ENCODE measurements around the gene FMNL2.

Gene FMNL2

DNA sequence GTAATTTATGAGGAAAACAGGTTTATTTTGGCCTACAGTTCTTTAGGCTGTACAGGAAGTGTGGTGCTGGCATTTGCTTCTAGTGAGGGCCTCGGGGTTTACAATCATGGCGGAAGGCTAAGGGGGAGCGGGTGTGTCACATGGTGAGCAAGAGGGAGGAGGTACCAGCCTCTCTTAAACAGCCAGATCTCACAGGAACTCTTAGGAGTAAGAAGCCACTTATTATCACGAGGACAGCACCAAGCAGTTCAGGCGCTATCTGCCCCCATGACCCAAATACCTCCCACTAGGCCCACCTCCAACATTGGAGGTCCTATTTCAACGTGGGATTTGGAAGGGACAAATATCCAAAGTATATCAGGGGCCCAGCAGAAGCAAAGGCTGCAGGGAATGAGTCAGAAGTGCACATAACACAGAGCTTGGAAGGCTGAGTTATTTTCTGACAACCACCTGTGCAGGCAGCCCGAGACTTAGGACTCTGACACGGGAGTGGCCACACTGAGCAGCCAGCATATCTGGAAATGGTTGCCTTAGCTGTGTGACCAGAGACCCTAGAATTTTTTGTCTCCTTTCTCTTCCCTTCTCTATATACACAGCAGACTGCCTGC is 211.4 kb downstream of the FMNL2 start:
- H3K4me1 ChIP-seq (ENCODE audit: control insufficient read depth, insufficient read depth, low read length), result no peaks in the 10 kb centered on the region
- TF ChIP-seq GLIS1 (tag by site-specific recombination; IDR thresholded peaks at IDR 0.05) (no peak), ZNF133 (tag by site-specific recombination; IDR thresholded peaks at IDR 0.05) (no peak)
- H3K4me3 ChIP-seq (ENCODE audit: low read depth, low read length), result no peak overlapping the region
- H3K36me3 ChIP-seq (ENCODE audit: control insufficient read depth in 2 of 2, insufficient read depth in 1 of 2, low read length in 2 of 2), result no peaks in the 10 kb centered on the region
- POLR2A ChIA-PET, result no interaction called here
- no peak overlapping the region for H3K27ac ChIP-seq (ENCODE audit: extremely low read depth, low read depth, low read length)
- CTCF ChIA-PET, result interaction anchor here (0.6 kb wide), 1 partner anchor 80 kb away, joined by 3 read pairs; no protein-coding TSS in a partner anchor
- no peaks in the 10 kb centered on the region for H3K9me3 ChIP-seq (ENCODE audit: control insufficient read depth, insufficient read depth, low read depth, low read length)

DNA sequence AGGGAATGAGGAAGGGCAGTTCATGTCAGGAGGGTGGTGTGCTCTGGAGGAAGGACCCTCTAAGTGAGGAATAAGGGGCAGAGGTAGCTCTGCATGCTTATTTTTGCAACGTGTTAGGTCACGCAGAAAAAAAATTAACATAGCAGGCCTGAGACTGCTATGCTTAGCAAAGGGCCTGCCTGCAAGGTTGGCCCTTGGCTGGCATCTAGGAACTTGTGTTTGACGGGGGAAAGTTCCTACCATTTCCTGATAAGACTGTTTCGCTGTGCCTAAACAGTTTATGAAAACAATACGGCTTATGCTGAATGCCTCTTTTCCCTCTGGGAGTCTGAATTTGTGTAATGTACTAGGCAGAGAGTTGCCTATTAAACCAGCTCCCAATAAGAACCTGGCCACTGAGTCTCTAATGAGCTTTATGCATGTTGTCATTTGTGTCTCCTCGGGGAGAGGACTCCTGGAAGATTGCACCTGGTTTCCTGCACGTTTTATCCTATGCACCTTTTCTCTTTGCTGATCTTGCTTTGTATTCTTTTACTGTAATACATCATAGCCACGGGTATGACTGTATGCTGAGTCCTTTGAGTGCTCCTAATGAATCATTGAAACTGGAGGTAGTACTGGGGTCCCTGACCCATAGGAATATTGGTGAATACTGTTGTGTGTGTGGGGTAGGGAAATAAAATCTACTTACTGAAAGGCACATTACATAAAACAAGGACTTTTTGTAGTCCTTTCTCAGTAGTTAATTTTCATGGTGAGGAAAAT is 213.3 kb downstream of the FMNL2 start:
- Histone ChIP-seq H3K27ac (ENCODE audit: extremely low read depth, low read depth, low read length) (no peak overlapping the region), H3K9me3 (ENCODE audit: control insufficient read depth, insufficient read depth, low read depth, low read length) (no peaks in the 10 kb centered on the region), H3K4me1 (ENCODE audit: control insufficient read depth, insufficient read depth, low read length) (no peaks in the 10 kb centered on the region), H3K36me3 (ENCODE audit: control insufficient read depth in 2 of 2, insufficient read depth in 1 of 2, low read length in 2 of 2) (no peaks in the 10 kb centered on the region), H3K4me3 (ENCODE audit: low read depth, low read length) (no peak overlapping the region)
- ChIA-PET POLR2A (no interaction called here), CTCF (interaction anchor here (1.1 kb wide), 1 partner anchor 87 kb away, joined by 3 read pairs; no protein-coding TSS in a partner anchor)
- TF ChIP-seq TRIM28 (IDR thresholded peaks at IDR 0.05; ENCODE audit: borderline replicate concordance, low read length), result no peak
- TF ChIP-seq ZNF157 (tag by site-specific recombination; IDR thresholded peaks at IDR 0.05), result no peak
- TF ChIP-seq ZNF112 (tag by site-specific recombination; IDR thresholded peaks at IDR 0.05), result no peak
- TF ChIP-seq, protein P1, sequence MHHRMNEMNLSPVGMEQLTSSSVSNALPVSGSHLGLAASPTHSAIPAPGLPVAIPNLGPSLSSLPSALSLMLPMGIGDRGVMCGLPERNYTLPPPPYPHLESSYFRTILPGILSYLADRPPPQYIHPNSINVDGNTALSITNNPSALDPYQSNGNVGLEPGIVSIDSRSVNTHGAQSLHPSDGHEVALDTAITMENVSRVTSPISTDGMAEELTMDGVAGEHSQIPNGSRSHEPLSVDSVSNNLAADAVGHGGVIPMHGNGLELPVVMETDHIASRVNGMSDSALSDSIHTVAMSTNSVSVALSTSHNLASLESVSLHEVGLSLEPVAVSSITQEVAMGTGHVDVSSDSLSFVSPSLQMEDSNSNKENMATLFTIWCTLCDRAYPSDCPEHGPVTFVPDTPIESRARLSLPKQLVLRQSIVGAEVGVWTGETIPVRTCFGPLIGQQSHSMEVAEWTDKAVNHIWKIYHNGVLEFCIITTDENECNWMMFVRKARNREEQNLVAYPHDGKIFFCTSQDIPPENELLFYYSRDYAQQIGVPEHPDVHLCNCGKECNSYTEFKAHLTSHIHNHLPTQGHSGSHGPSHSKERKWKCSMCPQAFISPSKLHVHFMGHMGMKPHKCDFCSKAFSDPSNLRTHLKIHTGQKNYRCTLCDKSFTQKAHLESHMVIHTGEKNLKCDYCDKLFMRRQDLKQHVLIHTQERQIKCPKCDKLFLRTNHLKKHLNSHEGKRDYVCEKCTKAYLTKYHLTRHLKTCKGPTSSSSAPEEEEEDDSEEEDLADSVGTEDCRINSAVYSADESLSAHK (tag by site-specific recombination; IDR thresholded peaks at IDR 0.05), result no peak
- TF ChIP-seq, protein P2, sequence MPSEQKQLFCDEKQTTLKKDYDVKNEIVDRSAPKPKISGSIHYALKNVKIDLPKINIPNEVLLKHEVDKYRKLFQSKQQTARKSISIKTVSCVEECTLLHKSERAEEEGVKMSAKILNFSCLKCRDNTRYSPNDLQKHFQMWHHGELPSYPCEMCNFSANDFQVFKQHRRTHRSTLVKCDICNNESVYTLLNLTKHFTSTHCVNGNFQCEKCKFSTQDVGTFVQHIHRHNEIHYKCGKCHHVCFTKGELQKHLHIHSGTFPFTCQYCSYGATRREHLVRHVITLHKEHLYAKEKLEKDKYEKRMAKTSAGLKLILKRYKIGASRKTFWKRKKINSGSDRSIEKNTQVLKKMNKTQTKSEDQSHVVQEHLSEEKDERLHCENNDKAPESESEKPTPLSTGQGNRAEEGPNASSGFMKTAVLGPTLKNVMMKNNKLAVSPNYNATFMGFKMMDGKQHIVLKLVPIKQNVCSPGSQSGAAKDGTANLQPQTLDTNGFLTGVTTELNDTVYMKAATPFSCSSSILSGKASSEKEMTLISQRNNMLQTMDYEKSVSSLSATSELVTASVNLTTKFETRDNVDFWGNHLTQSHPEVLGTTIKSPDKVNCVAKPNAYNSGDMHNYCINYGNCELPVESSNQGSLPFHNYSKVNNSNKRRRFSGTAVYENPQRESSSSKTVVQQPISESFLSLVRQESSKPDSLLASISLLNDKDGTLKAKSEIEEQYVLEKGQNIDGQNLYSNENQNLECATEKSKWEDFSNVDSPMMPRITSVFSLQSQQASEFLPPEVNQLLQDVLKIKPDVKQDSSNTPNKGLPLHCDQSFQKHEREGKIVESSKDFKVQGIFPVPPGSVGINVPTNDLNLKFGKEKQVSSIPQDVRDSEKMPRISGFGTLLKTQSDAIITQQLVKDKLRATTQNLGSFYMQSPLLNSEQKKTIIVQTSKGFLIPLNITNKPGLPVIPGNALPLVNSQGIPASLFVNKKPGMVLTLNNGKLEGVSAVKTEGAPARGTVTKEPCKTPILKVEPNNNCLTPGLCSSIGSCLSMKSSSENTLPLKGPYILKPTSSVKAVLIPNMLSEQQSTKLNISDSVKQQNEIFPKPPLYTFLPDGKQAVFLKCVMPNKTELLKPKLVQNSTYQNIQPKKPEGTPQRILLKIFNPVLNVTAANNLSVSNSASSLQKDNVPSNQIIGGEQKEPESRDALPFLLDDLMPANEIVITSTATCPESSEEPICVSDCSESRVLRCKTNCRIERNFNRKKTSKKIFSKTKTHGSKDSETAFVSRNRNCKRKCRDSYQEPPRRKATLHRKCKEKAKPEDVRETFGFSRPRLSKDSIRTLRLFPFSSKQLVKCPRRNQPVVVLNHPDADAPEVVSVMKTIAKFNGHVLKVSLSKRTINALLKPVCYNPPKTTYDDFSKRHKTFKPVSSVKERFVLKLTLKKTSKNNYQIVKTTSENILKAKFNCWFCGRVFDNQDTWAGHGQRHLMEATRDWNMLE (tag by site-specific recombination; conservative IDR thresholded peaks at IDR 0.05; ENCODE audit: low read depth), result no peak
- TF ChIP-seq, protein P3, sequence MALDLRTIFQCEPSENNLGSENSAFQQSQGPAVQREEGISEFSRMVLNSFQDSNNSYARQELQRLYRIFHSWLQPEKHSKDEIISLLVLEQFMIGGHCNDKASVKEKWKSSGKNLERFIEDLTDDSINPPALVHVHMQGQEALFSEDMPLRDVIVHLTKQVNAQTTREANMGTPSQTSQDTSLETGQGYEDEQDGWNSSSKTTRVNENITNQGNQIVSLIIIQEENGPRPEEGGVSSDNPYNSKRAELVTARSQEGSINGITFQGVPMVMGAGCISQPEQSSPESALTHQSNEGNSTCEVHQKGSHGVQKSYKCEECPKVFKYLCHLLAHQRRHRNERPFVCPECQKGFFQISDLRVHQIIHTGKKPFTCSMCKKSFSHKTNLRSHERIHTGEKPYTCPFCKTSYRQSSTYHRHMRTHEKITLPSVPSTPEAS (tag by site-specific recombination; IDR thresholded peaks at IDR 0.05), result no peak
- no peak for TF ChIP-seq ZNF426 (tag by site-specific recombination; IDR thresholded peaks at IDR 0.05)
- no peak for TF ChIP-seq ZNF175 (tag by site-specific recombination; IDR thresholded peaks at IDR 0.05)

DNA sequence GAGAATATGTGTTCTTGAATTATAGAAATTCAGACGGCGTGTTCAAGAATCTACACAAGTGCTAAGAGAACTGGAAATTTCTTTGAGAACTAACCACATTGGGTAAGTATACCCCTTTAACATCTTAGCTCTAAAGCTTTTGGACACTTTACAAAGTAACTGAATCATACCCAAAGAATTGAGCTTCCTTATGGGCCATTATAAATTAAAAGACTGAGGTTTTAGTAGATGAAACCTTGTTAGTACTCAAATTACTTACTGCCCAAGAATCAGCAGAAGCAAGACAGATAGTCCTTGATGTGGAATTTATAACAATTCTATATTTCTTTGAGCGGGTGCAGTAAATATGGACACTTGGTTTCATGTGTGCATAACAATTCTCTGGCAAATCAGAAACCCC is 214.0 kb downstream of the FMNL2 start:
- H3K4me3 ChIP-seq (ENCODE audit: low read depth, low read length), result no peak overlapping the region
- H3K9me3 ChIP-seq (ENCODE audit: control insufficient read depth, insufficient read depth, low read depth, low read length), result no peaks in the 10 kb centered on the region
- ChIA-PET CTCF (interaction anchor here (1.1 kb wide), 1 partner anchor 86 kb away, joined by 3 read pairs; no protein-coding TSS in a partner anchor), POLR2A (no interaction called here)
- H3K4me1 ChIP-seq (ENCODE audit: control insufficient read depth, insufficient read depth, low read length), result no peaks in the 10 kb centered on the region
- TF ChIP-seq ZFP37 (tag by site-specific recombination; IDR thresholded peaks at IDR 0.05) (no peak), ZNF16 (tag by site-specific recombination; IDR thresholded peaks at IDR 0.05; ENCODE audit: low read depth) (no peak), ZNF777 (tag by site-specific recombination; IDR thresholded peaks at IDR 0.05; ENCODE audit: borderline replicate concordance) (no peak), ZBTB17 (tag by site-specific recombination; IDR thresholded peaks at IDR 0.05) (no peak), GLI2 (tag by site-specific recombination; IDR thresholded peaks at IDR 0.05; ENCODE audit: borderline replicate concordance, low read depth) (no peak), ZNF37A (tag by site-specific recombination; IDR thresholded peaks at IDR 0.05) (no peak), ZNF423 (tag by site-specific recombination; IDR thresholded peaks at IDR 0.05) (no peak)
- TF ChIP-seq, protein P4, sequence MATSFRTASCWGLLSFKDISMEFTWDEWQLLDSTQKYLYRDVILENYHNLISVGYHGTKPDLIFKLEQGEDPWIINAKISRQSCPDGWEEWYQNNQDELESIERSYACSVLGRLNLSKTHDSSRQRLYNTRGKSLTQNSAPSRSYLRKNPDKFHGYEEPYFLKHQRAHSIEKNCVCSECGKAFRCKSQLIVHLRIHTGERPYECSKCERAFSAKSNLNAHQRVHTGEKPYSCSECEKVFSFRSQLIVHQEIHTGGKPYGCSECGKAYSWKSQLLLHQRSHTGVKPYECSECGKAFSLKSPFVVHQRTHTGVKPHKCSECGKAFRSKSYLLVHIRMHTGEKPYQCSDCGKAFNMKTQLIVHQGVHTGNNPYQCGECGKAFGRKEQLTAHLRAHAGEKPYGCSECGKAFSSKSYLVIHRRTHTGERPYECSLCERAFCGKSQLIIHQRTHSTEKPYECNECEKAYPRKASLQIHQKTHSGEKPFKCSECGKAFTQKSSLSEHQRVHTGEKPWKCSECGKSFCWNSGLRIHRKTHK (tag by site-specific recombination; IDR thresholded peaks at IDR 0.05), result no peak
- H3K27ac ChIP-seq (ENCODE audit: extremely low read depth, low read depth, low read length), result no peak overlapping the region
- no peaks in the 10 kb centered on the region for H3K36me3 ChIP-seq (ENCODE audit: control insufficient read depth in 2 of 2, insufficient read depth in 1 of 2, low read length in 2 of 2)

All from HEK293 (cell line).